A549 (cell line): ENCODE data around the gene SDC1. TPM values are rescaled to one million over a fixed set of nuclear protein-coding genes. Genes with fewer than 3 reads are reported as not detected.
A peak's percentile ranks its signal among the peaks of the same experiment; 100 is the strongest.

Experiments used
- ATAC-seq, 2 experiments: fragments of 200-7000 bp in 1 of 2; fragments of >200 bp in 1 of 2; cut with Nextera tagmentation in 1 of 2; cut with Tn5 transposase in 1 of 2; 3 replicates each; pipeline versions ENCODE4 v1.8.0 to v1.9.1; 2018 to 2020; ENCODE audit warnings: mild to moderate bottlenecking in 1 of 2, moderate library complexity in 1 of 2
- CTCF ChIA-PET: fragments of 300-600 bp; sonication (Branson Sonifier 250); formaldehyde crosslinking; extraction: SDS; loops from one replicate; lab custom pipeline; 2021; ENCODE audit warnings: antibody characterized with exemption, inconsistent platforms; lab: Yijun Ruan, JAX
- POLR2A ChIA-PET: fragments of 350-600 bp; formaldehyde crosslinking; extraction: SDS; loops from one replicate; lab custom pipeline; 2021; ENCODE audit warnings: antibody characterized with exemption, inconsistent platforms; lab: Yijun Ruan, JAX
- DNase-seq, 2 experiments: peaks; one replicate each; pipeline versions ENCODE4 v3.0.0 to v3.0.0-alpha.2; 2011 to 2016; ENCODE audit warnings: low read depth in 1 of 2, low spot score in 1 of 2
- FAIRE-seq: peaks from 2 replicates; lab custom pipeline; 2011; peaks lifted over from hg19 to GRCh38; lab: Jason Lieb, UNC
- H3K27ac ChIP-seq, 2 experiments: fragments of >200 bp; sonication (Bioruptor Twin); formaldehyde crosslinking; 3 replicates each; pipeline ENCODE4 v1.5.1; 2016 to 2017
- H3K4me1 ChIP-seq: fragments of >200 bp; sonication (Bioruptor Twin); formaldehyde crosslinking; 3 replicates; pipeline ENCODE4 v1.6.1; 2016
- H3K4me2 ChIP-seq: fragments of >200 bp; sonication (Bioruptor Twin); formaldehyde crosslinking; 3 replicates; pipeline ENCODE4 v1.6.1; 2016
- H3K4me3 ChIP-seq: fragments of >200 bp; sonication (Bioruptor Twin); formaldehyde crosslinking; 3 replicates; pipeline ENCODE4 v1.5.1; 2016
- H3K9me3 ChIP-seq: fragments of >200 bp; sonication (Bioruptor Twin); formaldehyde crosslinking; 3 replicates; pipeline ENCODE4 v1.6.1; 2016
- BHLHE40 ChIP-seq: IDR thresholded peaks from 2 replicates; pipeline ENCODE4 v1.6.1; 2012; ENCODE audit warnings: low read depth, low read length, inconsistent platforms
- CEBPB ChIP-seq, 2 experiments: fragments of >200 bp in 1 of 2; sonication (Bioruptor Twin) in 1 of 2; formaldehyde crosslinking in 1 of 2; IDR thresholded peaks; 2 replicates each; pipeline ENCODE4 v1.6.1; 2012 to 2016
- CHD2 ChIP-seq: fragments of 150-350 bp; IDR thresholded peaks from 2 replicates; pipeline ENCODE4 v1.6.1; 2014; ENCODE audit warnings: low read length; ENCODE audit not compliant: partially characterized antibody
- EHF ChIP-seq: fragments of 250-450 bp; sonication (Bioruptor Pico); IDR thresholded peaks from 2 replicates; pipeline ENCODE4 v1.5.0; 2020; ENCODE audit warnings: mild to moderate bottlenecking
- EHMT2 ChIP-seq: fragments of 200-600 bp; sonication (generic); IDR thresholded peaks from 2 replicates; pipeline ENCODE4 v1.6.1; 2016; ENCODE audit warnings: antibody characterized with exemption, low read depth, mild to moderate bottlenecking, moderate library complexity
- FOSB ChIP-seq: fragments of 250-450 bp; sonication (Bioruptor Pico); IDR thresholded peaks from 2 replicates; pipeline ENCODE4 v1.5.0; 2020; ENCODE audit warnings: mild to moderate bottlenecking, moderate library complexity
- FOSL2 ChIP-seq, 2 experiments: fragments of 450-650 bp in 1 of 2; fragments of >200 bp in 1 of 2; sonication (Bioruptor Twin) in 1 of 2; formaldehyde crosslinking; IDR thresholded peaks; 2 replicates each; pipeline versions ENCODE4 v1.5.0 to v1.6.1; 2016 to 2020; ENCODE audit warnings: mild to moderate bottlenecking in 1 of 2, moderate library complexity in 1 of 2
- FOXS1 ChIP-seq: fragments of 250-450 bp; sonication (Bioruptor Pico); IDR thresholded peaks from 2 replicates; pipeline ENCODE4 v1.5.0; 2020; ENCODE audit warnings: mild to moderate bottlenecking, moderate library complexity
- GATA3 ChIP-seq: IDR thresholded peaks from 2 replicates; pipeline ENCODE4 v1.6.1; 2012; ENCODE audit warnings: borderline replicate concordance
- HDAC2 ChIP-seq: fragments of 200-600 bp; sonication (generic); IDR thresholded peaks from 2 replicates; pipeline ENCODE4 v1.6.1; 2016
- HOXB5 ChIP-seq: fragments of 250-450 bp; sonication (Bioruptor Pico); IDR thresholded peaks from 2 replicates; pipeline ENCODE4 v1.5.0; 2020; ENCODE audit warnings: mild to moderate bottlenecking, moderate library complexity
- JUN ChIP-seq, 2 experiments: fragments of >200 bp; sonication (Bioruptor Twin); formaldehyde crosslinking; IDR thresholded peaks; 2 replicates in 1 of 2; 3 replicates in 1 of 2; pipeline ENCODE4 v1.6.1; 2016 to 2017
- KDM1A ChIP-seq: fragments of 200-600 bp; sonication (generic); IDR thresholded peaks from 2 replicates; pipeline ENCODE4 v1.6.1; 2016; ENCODE audit warnings: low read depth, mild to moderate bottlenecking
- KDM5A ChIP-seq: fragments of 200-600 bp; sonication (generic); IDR thresholded peaks from 2 replicates; pipeline ENCODE4 v1.6.1; 2016; ENCODE audit warnings: antibody characterized with exemption, mild to moderate bottlenecking
- MAFK ChIP-seq: fragments of 450-650 bp; IDR thresholded peaks from 2 replicates; pipeline ENCODE4 v1.6.1; 2014; ENCODE audit not compliant: partially characterized antibody
- NFE2L2 ChIP-seq: fragments of 150-350 bp; conservative IDR thresholded peaks from 2 replicates; pipeline ENCODE4 v1.6.1; 2014; ENCODE audit warnings: low read length
- POLR2A ChIP-seq: IDR thresholded peaks from 2 replicates; pipeline ENCODE4 v1.6.1; 2012; ENCODE audit warnings: mild to moderate bottlenecking, low read length
- POLR2AphosphoS2 ChIP-seq: conservative IDR thresholded peaks from 2 replicates; pipeline ENCODE4 v1.6.1; 2012; ENCODE audit warnings: low read length, improper control_type of control experiment, inconsistent platforms
- RAD21 ChIP-seq, 2 experiments: fragments of >200 bp in 1 of 2; sonication (Bioruptor Twin) in 1 of 2; formaldehyde crosslinking in 1 of 2; IDR thresholded peaks in 1 of 2; conservative IDR thresholded peaks in 1 of 2; 2 replicates in 1 of 2; 3 replicates in 1 of 2; pipeline ENCODE4 v1.6.1; 2012 to 2018; ENCODE audit warnings: inconsistent platforms in 1 of 2
- RARB ChIP-seq: fragments of 250-450 bp; sonication (Bioruptor Pico); IDR thresholded peaks from 2 replicates; pipeline ENCODE4 v1.8.0; 2021; ENCODE audit warnings: mild to moderate bottlenecking, moderate library complexity
- RCOR1 ChIP-seq: fragments of 150-350 bp; IDR thresholded peaks from 2 replicates; pipeline ENCODE4 v1.6.1; 2014; ENCODE audit warnings: antibody characterized with exemption, low read length, low read depth
- SMC3 ChIP-seq: fragments of >200 bp; sonication (Bioruptor Twin); formaldehyde crosslinking; IDR thresholded peaks from 3 replicates; pipeline ENCODE4 v1.6.1; 2018; ENCODE audit warnings: inconsistent platforms
- SREBF2 ChIP-seq: fragments of 450-650 bp; IDR thresholded peaks from 2 replicates; pipeline ENCODE4 v1.6.1; 2014; ENCODE audit warnings: mild to moderate bottlenecking, moderate library complexity
- ZFP36 ChIP-seq: fragments of 450-650 bp; IDR thresholded peaks from 2 replicates; pipeline ENCODE4 v1.6.1; 2014; ENCODE audit warnings: borderline replicate concordance; ENCODE audit not compliant: partially characterized antibody
- ZSCAN20 ChIP-seq: fragments of 250-450 bp; sonication (Bioruptor Pico); IDR thresholded peaks from 2 replicates; pipeline ENCODE4 v1.8.0; 2022; ENCODE audit warnings: mild to moderate bottlenecking, moderate library complexity
- WGBS: methylation state at CpG from one replicate; pipeline ENCODE4 v1.1.6; 2017; ENCODE audit errors: missing lambda C conversion rate; 5-methylcytosine and 5-hydroxymethylcytosine counted together
- polyA plus RNA-seq, 4 experiments: library from polyadenylated mRNA; depleted of rRNA in 3 of 4; stranded (reverse); fragments of >200 nt; fragmentation: RNase III in 1 of 4; extraction: RNeasy Plus Mini Kit Qiagen cat#74134 plus additional on column Dnase treatment in 1 of 4; gene quantifications; 2 replicates in 3 of 4; 3 replicates in 1 of 4; pipeline ENCODE4 v1.2.3, GENCODE V29; 2011 to 2017
- TF ChIP-seq, protein P1 (sequence below): fragments of 250-450 bp; sonication (Bioruptor Pico); IDR thresholded peaks from 2 replicates; pipeline ENCODE4 v1.5.0; 2020; ENCODE audit warnings: low read depth, mild to moderate bottlenecking, moderate library complexity
- TF ChIP-seq, protein P2 (sequence below): fragments of 150-350 bp; IDR thresholded peaks from 2 replicates; pipeline ENCODE4 v1.6.1; 2014; ENCODE audit warnings: low read depth, mild to moderate bottlenecking, low read length
- TF ChIP-seq, protein P3 (sequence below): IDR thresholded peaks from 2 replicates; pipeline ENCODE4 v1.6.1; 2012

SDC1 gene
- polyA plus RNA-seq, 2 of the 4 experiments (the other 2 are of a cell fraction), result 116 to 171 TPM

DNA sequence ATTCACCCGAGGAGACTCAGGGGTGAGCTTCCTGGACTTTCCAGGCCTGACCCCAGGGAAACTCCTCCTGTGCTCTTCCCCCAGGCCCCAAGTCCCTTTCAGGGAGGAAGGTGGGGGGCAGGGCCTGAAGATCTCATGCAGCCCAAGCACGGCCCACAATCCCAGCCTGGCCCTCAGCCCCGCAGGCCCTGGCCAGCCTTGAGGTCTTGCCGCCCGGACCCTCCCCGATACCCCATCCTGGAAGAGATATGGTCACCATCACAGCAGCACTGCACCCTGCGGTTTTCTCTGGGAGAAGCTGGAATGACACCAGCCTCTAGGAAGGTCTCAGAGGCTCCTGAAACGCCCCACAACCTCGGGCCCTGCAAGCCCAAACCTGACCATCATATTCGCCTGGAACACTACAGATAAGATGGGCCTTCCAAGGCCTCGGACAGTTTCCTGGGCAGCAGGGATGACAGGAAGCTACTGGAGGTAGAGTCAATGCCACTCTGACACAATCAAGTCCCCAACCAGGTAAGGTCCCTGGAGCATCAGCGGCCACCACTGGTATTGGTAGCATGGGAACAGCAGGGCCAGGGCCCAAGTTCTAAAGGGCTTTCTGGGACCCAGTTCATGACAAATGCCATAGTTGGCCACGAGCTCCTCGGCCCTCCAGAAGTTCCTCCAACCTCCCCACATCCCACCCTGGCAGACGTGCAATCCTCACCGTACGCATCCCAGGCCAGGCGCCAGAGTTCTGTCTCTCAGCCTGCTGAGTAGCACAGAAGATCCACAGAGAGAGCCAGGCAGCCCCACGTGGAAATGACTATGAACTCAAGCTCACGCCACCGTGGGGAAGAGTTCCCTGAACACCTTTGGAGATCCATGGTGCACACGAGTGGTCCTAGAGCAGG, 8.6 kb downstream of the SDC1 start:
- POLR2A ChIA-PET, result no interaction called here
- FAIRE-seq, result no peak
- H3K4me3 ChIP-seq, result no peak overlapping the region

DNA sequence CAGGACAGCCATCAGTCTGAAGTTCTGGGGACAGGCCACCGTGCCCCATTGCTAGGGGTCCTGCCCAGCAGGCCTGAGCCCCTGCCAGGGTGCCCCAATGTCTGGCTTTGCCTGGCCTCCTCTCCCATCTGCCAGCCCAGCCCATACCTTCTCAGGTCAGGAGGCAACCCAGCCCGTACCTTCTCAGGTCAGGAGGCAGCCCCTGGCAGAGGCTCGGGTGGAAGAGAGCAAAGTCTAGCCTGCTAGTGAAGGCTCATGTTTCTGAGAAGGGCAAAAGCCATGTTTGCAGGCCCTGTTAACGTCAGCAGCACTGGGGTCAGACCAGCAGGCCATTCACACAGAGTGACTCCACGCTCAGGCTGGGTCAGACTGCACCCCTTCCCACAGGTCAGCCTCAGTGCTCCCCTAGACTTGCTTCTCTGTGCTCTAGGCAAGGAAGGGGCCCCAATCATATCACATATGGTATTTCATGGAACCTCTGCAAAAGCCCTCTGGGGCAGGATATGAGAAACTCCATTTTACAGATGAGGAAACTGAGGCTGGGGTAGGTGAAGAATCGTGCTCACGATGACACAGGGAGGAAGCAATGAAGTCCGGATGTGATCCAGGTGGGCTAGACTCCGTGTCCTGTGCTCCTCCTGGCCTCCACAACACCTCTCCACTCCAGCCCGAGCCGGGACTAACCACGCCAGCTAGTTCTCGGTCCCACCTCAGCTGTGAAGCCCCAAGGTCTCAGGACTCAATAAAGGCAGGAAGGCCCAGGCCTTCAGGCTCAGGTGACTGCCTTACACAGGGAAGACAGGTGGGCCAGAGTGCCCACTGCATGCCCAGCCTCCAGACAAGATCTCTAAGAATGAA, 9.5 kb downstream of the SDC1 start:
- CTCF ChIA-PET, result interaction anchor here (0.6 to 15.3 kb wide), 9 partner anchors 8 to 112 kb away, joined by 3 to 202 read pairs (median 6); partner anchors contain the start of gene SDC1
- ATAC-seq (no peak), DNase-seq (no peak), FAIRE-seq (no peak)
- no peak for TF ChIP-seq ZFP36
- no peak for TF ChIP-seq KDM1A
- no peak for TF ChIP-seq FOXS1
- TF ChIP-seq KDM5A, result no peak
- no peak for TF ChIP-seq ZSCAN20
- TF ChIP-seq HOXB5, result no peak
- TF ChIP-seq, protein P1, sequence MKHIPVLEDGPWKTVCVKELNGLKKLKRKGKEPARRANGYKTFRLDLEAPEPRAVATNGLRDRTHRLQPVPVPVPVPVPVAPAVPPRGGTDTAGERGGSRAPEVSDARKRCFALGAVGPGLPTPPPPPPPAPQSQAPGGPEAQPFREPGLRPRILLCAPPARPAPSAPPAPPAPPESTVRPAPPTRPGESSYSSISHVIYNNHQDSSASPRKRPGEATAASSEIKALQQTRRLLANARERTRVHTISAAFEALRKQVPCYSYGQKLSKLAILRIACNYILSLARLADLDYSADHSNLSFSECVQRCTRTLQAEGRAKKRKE (CRISPR knock-in tag), result no peak
- no peak for TF ChIP-seq FOSB (CRISPR knock-in tag)
- TF ChIP-seq, protein P2, sequence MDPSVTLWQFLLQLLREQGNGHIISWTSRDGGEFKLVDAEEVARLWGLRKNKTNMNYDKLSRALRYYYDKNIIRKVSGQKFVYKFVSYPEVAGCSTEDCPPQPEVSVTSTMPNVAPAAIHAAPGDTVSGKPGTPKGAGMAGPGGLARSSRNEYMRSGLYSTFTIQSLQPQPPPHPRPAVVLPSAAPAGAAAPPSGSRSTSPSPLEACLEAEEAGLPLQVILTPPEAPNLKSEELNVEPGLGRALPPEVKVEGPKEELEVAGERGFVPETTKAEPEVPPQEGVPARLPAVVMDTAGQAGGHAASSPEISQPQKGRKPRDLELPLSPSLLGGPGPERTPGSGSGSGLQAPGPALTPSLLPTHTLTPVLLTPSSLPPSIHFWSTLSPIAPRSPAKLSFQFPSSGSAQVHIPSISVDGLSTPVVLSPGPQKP, result no peak
- TF ChIP-seq, protein P3, sequence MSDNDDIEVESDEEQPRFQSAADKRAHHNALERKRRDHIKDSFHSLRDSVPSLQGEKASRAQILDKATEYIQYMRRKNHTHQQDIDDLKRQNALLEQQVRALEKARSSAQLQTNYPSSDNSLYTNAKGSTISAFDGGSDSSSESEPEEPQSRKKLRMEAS, result no peak
- TF ChIP-seq MAFK, result no peak
- TF ChIP-seq POLR2A, result no peak
- TF ChIP-seq RAD21 (conservative IDR thresholded peaks at IDR 0.05 in 1 of 2, IDR thresholded peaks at IDR 0.05 in 1 of 2), result no peak
- peaks cover 59% of the 10 kb centered on the region for H3K4me1 ChIP-seq
- WGBS, result 74% methylated on average over 13 of the region's 13 CpGs
- H3K4me2 ChIP-seq, result no peak overlapping the region
- no peaks in the 10 kb centered on the region for H3K9me3 ChIP-seq
- POLR2A ChIA-PET, result interaction anchor here (0.9 to 1.3 kb wide), 2 partner anchors 8 to 18 kb away, joined by 3 to 6 read pairs; no protein-coding TSS in a partner anchor
- peak overlapping the region in 1 of 2 experiments; percentile 34; a peak in 2 of 6 replicates for H3K27ac ChIP-seq
- no peak overlapping the region for H3K4me3 ChIP-seq

More for the DNA sequence above, 8.6 kb downstream of the SDC1 start:
- TF ChIP-seq JUN (IDR thresholded peaks at IDR 0.05), result no peak
- no peak for TF ChIP-seq RAD21 (conservative IDR thresholded peaks at IDR 0.05 in 1 of 2, IDR thresholded peaks at IDR 0.05 in 1 of 2)
- TF ChIP-seq FOXS1, result no peak
- TF ChIP-seq FOSL2 (IDR thresholded peaks at IDR 0.05), result no peak
- no peak for TF ChIP-seq FOSL2 (CRISPR knock-in tag; IDR thresholded peaks at IDR 0.05)
- TF ChIP-seq RARB (CRISPR knock-in tag), result no peak
- no peak for TF ChIP-seq BHLHE40
- no peak for TF ChIP-seq EHF (CRISPR knock-in tag)
- no peak for TF ChIP-seq RCOR1
- TF ChIP-seq SMC3, result no peak
- no peak for TF ChIP-seq GATA3
- no peak for TF ChIP-seq HDAC2
- no peak for TF ChIP-seq SREBF2
- TF ChIP-seq CEBPB (IDR thresholded peaks at IDR 0.05), result no peak
- TF ChIP-seq NFE2L2, result no peak
- no peak for TF ChIP-seq POLR2AphosphoS2
- TF ChIP-seq ZFP36, result no peak
- no peak for TF ChIP-seq CHD2
- TF ChIP-seq EHMT2, result no peak
- H3K4me1 ChIP-seq, result peaks cover 68% of the 10 kb centered on the region
- WGBS, result 91% methylated on average over 22 of the region's 22 CpGs
- no peak for ATAC-seq
- peak overlapping the region in 1 of 2 experiments; percentile 10; a peak in 1 of 6 replicates for H3K27ac ChIP-seq
- CTCF ChIA-PET, result interaction anchor here (0.7 to 15.3 kb wide), 10 partner anchors 7 to 113 kb away, joined by 3 to 202 read pairs (median 4); partner anchors contain the start of gene SDC1
- no peak for DNase-seq
- no peaks in the 10 kb centered on the region for H3K9me3 ChIP-seq
- no peak overlapping the region for H3K4me2 ChIP-seq
